GM08714 (cell line): Measurements from ENCODE around the gene KCNK4.

Source experiments
- H3K4me3 ChIP-seq: fragments of 200-500 bp; sonication (Bioruptor generic); 2 replicates; pipeline ENCODE4 v1.5.1; 2014; ENCODE audit warnings: mild to moderate bottlenecking, low read length, inconsistent platforms
- ZNF274 ChIP-seq: IDR thresholded peaks from 2 replicates; pipeline ENCODE4 v1.6.1; 2012; ENCODE audit warnings: mild to moderate bottlenecking, low read depth, low read length

Gene KCNK4

GRCh38 chr11:64291262-64291751 lies at the start of gene KCNK4:
Gene KCNK4 (plus strand): TSS chr11:64291302. CDS start chr11:64293019, 1,717 bp downstream.
- H3K4me3 ChIP-seq, result no peak within 1 kb of the TSS
- no peak for TF ChIP-seq ZNF274

GRCh38 chr11:64241491-64242374 lies 49.4 kb upstream of the KCNK4 start:
- H3K4me3 ChIP-seq, result peak overlapping the region; percentile 78
- TF ChIP-seq ZNF274, result no peak

GRCh38 chr11:64243236-64243854 lies 47.8 kb upstream of the KCNK4 start:
- no peak overlapping the region for H3K4me3 ChIP-seq
- TF ChIP-seq ZNF274, result no peak

GRCh38 chr11:64244107-64244506 lies 47.0 kb upstream of the KCNK4 start:
- no peak overlapping the region for H3K4me3 ChIP-seq
- TF ChIP-seq ZNF274, result no peak

- TF ChIP-seq ZNF274, result no peak
- peak overlapping the region; percentile 72; the same call in 1 of the 2 replicates for H3K4me3 ChIP-seq
Observed at GRCh38 chr11:64244966-64245365, 46.1 kb upstream of the KCNK4 start.

- H3K4me3 ChIP-seq, result peak overlapping the region; percentile 72; the same call in 1 of the 2 replicates
- TF ChIP-seq ZNF274, result no peak
Observed at GRCh38 chr11:64245401-64245796, 45.7 kb upstream of the KCNK4 start.

GRCh38 chr11:64245797-64246620 lies 45.1 kb upstream of the KCNK4 start:
- no peak for TF ChIP-seq ZNF274
- peak overlapping the region; percentile 72 for H3K4me3 ChIP-seq

- peak overlapping the region; percentile 72; the same call in 1 of the 2 replicates for H3K4me3 ChIP-seq
Observed at GRCh38 chr11:64246621-64246870, 44.6 kb upstream of the KCNK4 start.

GRCh38 chr11:64246871-64247728 lies 44.0 kb upstream of the KCNK4 start, which contains the start of gene PPP1R14B:
Gene PPP1R14B (minus strand): TSS chr11:64246943. CDS start chr11:64246673, 270 bp downstream.
- TF ChIP-seq ZNF274, result no peak

GRCh38 chr11:64247729-64248531 lies 43.2 kb upstream of the KCNK4 start:
- no peak overlapping the region for H3K4me3 ChIP-seq
- no peak for TF ChIP-seq ZNF274

More at GRCh38 chr11:64246871-64247728, 44.0 kb upstream of the KCNK4 start, which contains the start of gene PPP1R14B:
- peak within 1 kb of the TSS; percentile 72 for H3K4me3 ChIP-seq

- no peak for TF ChIP-seq ZNF274
- no peak overlapping the region for H3K4me3 ChIP-seq
Observed at GRCh38 chr11:64248578-64248977, 42.5 kb upstream of the KCNK4 start.

GRCh38 chr11:64249038-64249437 lies 42.1 kb upstream of the KCNK4 start:
- no peak overlapping the region for H3K4me3 ChIP-seq
- TF ChIP-seq ZNF274, result no peak

GRCh38 chr11:64249563-64250414 lies 41.3 kb upstream of the KCNK4 start:
- no peak overlapping the region for H3K4me3 ChIP-seq
- no peak for TF ChIP-seq ZNF274
